Heart left ventricle (tissue), 13 donors: ENCODE data around the gene BLM.

Source experiments
- POLR2A ChIP-seq, 2 donors: fragments of 450-650 bp; IDR thresholded peaks; one replicate each; pipeline ENCODE4 v1.6.1; 2017; ENCODE audit warnings: antibody characterized with exemption in 2 of 2, mild to moderate bottlenecking in 2 of 2, moderate library complexity in 2 of 2
- TF ChIP-seq, protein P1 (sequence below), 12 donors: fragments of 200-600 bp; sonication (generic) in 4 of 12; IDR thresholded peaks; one replicate each; pipeline versions ENCODE4 v1.5.0 to v1.8.0; 2018 to 2022; ENCODE audit warnings: antibody characterized with exemption in 12 of 12, mild to moderate bottlenecking in 5 of 12
- donor health status: ischemic (EF 13 %, LVEDD 7.1; RV severe dilation, severe dysfunction).
- donor health status: DM: no; HTN: yes; CAD: no.
- donor health status: DM: no; HTN: no; CAD: no.
- donor health status: ischemic (EF 25% LVEDD 6.9; RV normal size, moderate dysfunction).
- donor health status: ischemic (EF 25% LVEDD 5.7; RV mildly dilated, moderate dysfunction).
- donor health status: ischemic (EF 35%, LVEDD 5.7; RV mildly dilated, moderate dysfunction).
- donor health status: nonischemic (EF 11% LVEDD 7.7; RV severe dilation, severe dysfunction).
- donor health status: DM: yes; HTN: yes; CAD: no.
- donor health status: PGD.
- donor health status: ischemic (EF 29% LVEDD 5.4; RV normal size, mild dysfunction).
- donor health status: nonischemic (EF 23%, LVEDD 6.1; RV moderate dilation, normal function).

- TF ChIP-seq, protein P1, sequence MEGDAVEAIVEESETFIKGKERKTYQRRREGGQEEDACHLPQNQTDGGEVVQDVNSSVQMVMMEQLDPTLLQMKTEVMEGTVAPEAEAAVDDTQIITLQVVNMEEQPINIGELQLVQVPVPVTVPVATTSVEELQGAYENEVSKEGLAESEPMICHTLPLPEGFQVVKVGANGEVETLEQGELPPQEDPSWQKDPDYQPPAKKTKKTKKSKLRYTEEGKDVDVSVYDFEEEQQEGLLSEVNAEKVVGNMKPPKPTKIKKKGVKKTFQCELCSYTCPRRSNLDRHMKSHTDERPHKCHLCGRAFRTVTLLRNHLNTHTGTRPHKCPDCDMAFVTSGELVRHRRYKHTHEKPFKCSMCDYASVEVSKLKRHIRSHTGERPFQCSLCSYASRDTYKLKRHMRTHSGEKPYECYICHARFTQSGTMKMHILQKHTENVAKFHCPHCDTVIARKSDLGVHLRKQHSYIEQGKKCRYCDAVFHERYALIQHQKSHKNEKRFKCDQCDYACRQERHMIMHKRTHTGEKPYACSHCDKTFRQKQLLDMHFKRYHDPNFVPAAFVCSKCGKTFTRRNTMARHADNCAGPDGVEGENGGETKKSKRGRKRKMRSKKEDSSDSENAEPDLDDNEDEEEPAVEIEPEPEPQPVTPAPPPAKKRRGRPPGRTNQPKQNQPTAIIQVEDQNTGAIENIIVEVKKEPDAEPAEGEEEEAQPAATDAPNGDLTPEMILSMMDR (IDR thresholded peaks at IDR 0.05), result no peak
- TF ChIP-seq POLR2A (IDR thresholded peaks at IDR 0.05), result no peak
Measured at GRCh38 chr15:90773485-90773884, 56.3 kb downstream of the BLM start.
